HG02870 (cell line): ENCODE results near the gene RPA3.
A peak's percentile ranks its signal among the peaks of the same experiment; 100 is the strongest.
"Not testable (repeated sequence)": the region's sequence is repeated elsewhere in the genome, so short reads cannot be mapped to it uniquely, and the experiment has no call there.

ENCODE experiments used
- ATAC-seq: cut with Tn5 transposase; IDR thresholded peaks from one replicate; pipeline ENCODE4 v1.9.1; 2021; ENCODE audit warnings: mild to moderate bottlenecking, moderate library complexity; ENCODE audit not compliant: unreplicated experiment

Gene RPA3

GRCh38 chr7:7656459-7656858 is 61.9 kb downstream of the RPA3 start:
- ATAC-seq, result not testable (repeated sequence)

- ATAC-seq, result no peak
These were observed 63.3 kb downstream of the RPA3 start for GRCh38 chr7:7654964-7655715.

GRCh38 chr7:7653593-7654187 is 64.7 kb downstream of the RPA3 start:
- no peak for ATAC-seq

DNA sequence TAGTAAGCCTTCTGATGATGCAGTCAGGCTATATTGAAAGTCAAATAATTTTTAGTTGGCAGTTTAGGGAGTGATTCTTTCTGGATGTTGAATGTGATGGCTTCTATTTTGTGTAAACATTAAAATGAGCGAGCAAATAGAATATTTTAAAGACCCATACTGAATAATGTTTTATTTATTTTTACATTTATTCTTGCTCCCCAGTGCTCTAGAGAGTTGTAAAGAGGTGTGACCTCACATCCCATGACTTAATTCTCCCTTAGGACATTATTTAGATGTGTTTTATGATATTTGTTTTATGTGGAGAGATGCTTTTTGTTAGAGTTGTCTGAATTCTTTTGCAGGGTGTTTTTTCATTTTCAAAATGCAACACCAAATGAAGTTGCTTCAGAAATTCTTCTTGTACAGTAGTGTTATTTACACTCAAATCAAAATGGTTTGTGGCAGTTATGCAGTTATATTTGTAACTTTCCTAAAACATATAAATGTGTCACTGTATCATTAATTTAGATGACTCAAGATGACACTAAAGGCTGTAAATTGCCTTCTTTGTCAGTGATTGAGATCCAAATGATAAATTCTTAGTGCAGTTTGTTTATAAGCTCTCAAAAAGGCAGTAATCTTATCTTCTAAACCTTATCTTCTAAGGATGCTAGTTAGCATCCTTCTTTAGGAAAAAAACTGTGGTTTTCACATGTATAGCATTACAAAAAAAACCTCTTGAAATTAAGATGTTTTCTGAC is 65.4 kb downstream of the RPA3 start:
- ATAC-seq, result no peak

GRCh38 chr7:7651479-7651878 is 66.9 kb downstream of the RPA3 start:
- no peak for ATAC-seq

DNA sequence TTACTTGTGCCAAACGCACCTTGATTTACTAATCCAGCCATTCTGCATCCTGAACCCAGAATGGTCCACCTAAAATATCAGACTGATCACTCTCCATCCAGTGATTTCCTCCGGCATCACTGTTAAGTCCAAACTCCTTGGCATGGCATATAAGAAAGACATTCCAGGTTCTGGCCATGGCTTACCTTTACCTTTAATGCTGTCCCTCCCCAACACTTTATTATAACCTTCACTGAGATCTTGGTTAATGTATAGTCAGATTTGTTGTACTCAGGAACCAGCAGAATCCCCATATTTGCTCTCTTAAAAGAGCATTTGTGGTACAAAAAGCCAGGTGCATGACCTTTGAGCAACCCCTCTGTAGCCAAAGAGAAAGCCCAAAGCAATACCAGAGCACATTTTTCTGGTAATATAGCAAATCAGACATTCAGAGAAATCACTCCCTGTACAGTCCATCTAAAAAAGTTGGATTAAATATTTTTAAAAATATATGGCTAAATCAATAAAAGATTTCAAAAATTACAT is 67.7 kb downstream of the RPA3 start:
- ATAC-seq, result no peak

- ATAC-seq, result no peak
These were observed 70.8 kb downstream of the RPA3 start for GRCh38 chr7:7647495-7648036.

- ATAC-seq, result no peak
These were observed 76.3 kb downstream of the RPA3 start for GRCh38 chr7:7642081-7642480.

- ATAC-seq, result no peak
These were observed 77.2 kb downstream of the RPA3 start for GRCh38 chr7:7641129-7641663.

- ATAC-seq, result peak; percentile 98
These were observed 77.9 kb downstream of the RPA3 start, which contains the start of gene UMAD1 for GRCh38 chr7:7640221-7641128. Gene UMAD1, plus strand, starts transcription at chr7:7640752. Its CDS starts 32,620 bp downstream, at chr7:7673372.

DNA sequence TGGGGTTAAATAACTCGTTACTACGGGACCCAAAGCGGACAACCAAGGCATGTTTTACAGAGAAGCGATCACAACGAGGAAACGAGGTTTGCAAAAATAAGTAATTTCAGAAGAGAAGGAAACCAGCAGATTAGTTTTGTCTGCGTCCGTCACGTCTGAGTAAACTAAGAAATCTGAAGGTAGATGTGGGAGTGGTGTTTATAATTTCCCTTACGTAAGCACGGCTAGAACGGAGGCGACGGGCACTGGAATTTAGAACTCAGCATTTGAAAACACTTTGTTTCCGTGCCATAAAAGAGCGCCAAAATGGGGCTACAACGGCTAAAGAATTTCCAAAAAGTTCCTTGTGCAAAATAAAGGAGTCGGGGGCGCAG is 78.6 kb downstream of the RPA3 start:
- no peak for ATAC-seq

GRCh38 chr7:7639421-7639820 is 79.0 kb downstream of the RPA3 start:
- ATAC-seq, result no peak

- no peak for ATAC-seq
These were observed 87.6 kb downstream of the RPA3 start for GRCh38 chr7:7630626-7631329.

- no peak for ATAC-seq
These were observed 89.9 kb downstream of the RPA3 start for GRCh38 chr7:7628476-7628875.

DNA sequence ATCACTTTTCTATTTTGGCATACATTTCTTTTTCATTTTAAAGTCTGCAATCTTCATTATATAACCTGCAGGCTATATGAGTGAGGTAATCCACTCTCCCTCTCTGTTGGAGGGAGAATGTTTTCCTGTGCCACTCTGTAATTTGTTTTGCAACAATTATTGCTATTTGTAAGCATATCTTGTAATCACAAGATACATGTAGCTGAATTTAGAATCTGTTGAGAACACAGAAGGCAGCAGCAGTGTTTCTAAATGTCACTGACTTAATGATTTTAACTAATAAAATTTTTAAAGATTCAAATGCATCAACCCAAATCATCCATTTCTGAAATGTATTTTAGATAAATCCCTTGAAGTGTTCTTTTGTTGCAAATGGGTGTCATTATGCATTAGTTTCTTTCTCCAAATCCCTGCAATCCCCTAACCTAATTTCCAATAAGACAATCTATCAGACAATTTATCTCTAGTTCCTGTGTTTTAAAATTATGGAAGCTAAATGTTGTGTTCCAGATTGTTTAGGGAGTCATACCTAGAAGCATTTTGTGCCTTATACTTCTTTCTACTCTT is 97.7 kb downstream of the RPA3 start:
- ATAC-seq, result no peak

GRCh38 chr7:7620236-7620635 is 98.2 kb downstream of the RPA3 start:
- no peak for ATAC-seq

GRCh38 chr7:7618410-7618809 is 100.0 kb downstream of the RPA3 start:
- no peak for ATAC-seq

DNA sequence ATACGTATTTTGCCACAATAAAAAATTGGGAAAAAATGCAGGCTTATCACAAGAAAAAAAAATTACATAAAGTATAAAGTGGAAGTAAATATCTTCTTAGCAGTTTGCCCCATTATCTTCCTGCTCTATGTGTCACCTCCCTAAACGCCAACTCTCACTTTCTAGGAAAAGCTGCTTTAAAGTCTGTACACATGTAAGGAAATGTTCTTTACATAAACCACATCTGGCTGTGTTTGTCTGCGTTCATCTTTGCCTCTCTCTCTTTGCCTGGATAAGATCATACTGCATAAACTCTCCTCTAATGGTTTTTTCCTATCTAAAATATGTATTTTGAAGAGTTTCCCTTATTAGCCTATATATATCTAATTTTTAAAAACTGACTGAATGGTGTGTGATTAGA is 100.9 kb downstream of the RPA3 start:
- no peak for ATAC-seq
